Eye (tissue), 1 donor: Measurements from ENCODE around the gene SPAG9.
"Not testable (repeated sequence)": the region's sequence is repeated elsewhere in the genome, so short reads cannot be mapped to it uniquely, and the experiment has no call there.

Source experiments
- DNase-seq: peaks from one replicate; pipeline ENCODE4 v3.0.0-alpha.2; 2015

Gene SPAG9

DNA sequence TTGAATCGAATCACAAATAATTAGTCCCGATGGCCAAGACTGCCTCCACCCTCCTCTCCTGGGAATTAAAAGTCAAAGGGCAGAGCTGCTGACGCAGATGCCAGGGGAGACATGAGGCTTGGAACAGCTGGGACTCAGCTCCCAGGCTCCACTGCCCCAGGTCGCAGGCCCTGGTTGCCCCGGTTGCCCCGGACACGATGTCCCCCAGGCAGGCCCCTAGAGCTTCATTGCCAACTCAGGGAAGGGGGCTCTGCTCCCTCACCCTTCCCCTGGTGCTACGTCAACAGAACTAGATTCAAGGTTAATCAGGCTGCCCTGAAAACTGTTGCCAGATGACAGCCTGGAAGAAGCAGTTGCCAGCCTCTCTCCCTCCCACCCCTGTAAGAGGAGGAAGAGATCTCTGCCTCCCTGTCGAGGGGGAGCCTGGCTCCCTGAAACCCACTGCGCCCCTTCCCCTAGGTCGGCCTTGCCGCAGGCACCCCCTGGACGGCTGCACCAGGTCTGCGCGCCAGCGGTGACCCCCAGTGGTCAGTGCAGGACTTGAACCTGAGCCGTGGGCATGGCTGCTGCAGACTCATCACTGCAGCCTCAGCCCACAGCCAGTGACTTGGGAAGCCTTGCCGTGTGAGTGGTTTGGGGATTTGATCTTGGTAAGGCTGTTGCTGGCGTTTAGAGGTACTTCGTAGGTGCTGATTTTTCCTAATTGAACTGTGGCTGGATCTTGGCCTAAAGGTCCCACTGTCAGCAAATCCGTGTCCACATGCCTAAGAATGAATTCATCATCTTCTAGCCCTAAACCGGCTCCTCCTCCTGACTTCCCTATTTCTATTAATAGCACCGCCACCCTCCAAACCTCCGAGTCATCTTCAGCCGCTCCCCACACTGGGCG lies 170.4 kb downstream of the SPAG9 start:
- DNase-seq, result peak; percentile 76

DNA sequence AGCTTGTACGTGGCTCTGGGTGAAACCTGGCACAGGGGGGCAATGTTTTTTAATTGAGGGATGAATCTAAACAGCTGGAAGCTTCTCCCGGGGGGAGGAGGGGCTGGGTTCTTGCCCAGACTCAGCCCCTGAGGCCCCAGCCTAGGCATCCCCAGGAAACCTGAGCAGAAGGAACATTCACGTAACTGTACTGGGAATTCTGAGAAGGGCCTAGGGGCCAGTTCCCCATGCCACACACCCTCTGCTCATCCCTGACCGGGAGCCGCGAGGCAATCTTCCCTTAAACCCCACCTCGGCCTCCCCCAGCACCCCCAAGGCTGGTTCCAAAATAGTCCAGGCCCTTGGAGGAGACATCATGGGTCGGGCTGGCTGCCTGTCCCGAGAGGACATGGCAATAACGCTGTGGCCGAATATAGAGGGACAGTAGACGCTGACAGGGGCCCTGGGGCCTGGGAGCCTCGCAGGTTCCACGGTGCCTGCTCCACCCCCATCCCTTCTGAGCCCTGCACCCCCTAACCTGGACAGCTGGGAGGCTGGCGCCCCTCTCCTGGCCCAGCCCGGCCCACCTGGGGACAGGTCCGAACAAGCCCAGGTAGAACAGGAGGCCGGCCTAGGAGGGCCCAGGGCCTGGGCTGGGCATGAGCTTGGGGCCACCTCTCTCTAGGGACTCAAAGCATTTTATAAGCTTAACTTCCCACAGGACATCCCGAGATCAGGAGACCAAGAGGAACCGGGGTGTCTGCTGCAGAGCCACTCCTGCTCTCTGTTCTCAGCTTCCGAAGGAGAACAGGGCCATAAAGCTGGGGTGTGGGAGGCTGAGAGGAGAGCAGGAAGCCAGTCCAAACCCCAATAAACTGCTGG lies 171.3 kb downstream of the SPAG9 start:
- no peak for DNase-seq

DNA sequence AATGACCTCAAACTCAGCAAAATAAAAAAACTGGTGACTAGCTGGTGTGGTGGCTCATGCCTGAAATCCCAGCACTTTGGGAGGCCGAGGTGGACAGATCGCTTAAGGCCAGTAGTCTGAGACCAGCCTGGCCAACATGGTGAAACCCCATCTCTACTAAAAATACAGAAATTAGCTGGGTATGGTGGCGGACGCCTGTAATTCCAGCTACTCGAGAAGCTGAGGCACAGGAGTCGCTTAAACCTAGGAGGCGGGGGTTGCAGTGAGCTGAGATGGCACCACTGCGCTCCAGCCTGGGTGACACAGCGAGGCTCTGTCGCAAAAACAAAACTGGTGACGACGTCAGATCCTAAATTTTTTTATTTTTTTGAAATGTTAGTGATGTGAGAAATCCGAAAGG lies 172.0 kb downstream of the SPAG9 start:
- no peak for DNase-seq

DNA sequence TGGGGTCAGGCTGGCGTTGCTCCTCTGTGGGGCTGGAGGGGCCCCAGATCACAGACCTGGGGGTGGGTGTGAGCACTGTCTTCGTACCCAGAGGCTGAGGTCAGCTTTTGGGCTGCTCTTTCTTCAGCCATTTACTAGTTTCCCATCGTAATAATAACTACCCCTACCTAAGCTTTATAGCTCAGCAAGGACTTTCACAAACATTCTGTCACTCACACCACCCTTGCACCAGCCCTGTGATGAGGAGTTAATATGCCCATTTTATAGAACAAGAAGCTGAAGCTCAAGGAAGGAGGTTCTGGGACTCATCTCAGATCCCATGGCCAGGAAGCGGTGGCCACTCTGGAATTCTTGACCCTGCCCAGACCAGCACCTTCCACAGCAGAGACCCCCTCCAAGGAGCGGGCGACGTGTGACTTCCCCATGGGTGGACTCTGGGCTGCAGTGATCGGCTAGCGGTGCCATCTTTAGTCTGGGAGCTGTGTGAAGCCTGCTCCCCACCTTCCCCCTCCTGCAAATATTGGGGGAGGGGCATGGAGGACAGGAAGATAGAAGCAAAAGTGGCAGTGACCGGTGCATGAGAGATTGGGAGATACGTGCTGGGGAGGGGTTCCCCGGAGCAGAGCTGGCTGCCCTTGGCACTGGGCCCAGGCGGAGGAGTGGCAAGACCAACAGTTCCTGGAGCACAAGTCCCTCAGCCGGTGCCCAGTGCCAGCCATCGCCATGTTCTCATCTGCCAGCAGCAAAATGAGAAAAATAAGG lies 172.7 kb downstream of the SPAG9 start:
- no peak for DNase-seq

DNA sequence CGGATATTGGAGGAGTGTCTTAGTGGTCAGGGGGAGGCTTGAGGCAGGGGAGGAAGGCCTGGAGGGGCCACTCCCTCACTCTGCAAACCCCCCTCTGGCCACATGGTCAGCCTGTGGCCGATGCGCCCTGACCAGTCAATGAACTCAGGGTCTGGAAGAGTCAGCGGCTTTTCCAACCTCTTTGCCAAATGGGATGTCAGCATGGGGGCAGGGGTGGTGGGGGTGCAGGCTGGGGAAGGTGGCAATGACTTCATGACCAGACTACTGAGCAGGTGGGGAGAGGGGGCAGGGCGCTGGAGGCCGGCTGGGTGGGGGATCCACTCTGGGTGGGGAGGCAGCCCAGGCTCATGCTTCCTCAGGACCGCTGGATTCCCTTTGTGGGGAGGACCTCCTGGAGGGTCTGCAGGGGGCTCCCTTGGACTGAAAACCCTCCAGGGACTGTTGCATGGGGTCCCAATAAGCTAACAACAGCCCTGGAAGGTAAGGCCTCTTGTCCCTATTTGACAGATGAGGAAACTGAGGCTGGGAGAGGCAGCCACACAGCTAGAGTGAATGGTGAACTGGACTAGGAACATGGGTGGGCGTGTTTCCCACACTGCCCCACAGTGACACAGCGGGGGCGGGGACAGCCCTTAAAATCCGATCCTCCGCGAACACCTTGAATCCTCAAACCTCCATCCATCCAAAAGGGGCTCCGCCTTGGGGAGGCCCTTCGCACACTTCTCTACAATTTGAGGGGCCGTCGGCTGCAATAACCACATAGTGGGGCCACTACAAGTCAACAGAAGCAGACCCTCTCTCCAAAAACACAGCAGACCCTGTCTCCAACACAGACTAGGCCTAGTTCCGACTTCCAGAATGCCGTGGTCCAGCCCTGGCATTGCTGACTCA lies 173.5 kb downstream of the SPAG9 start:
- no peak for DNase-seq

DNA sequence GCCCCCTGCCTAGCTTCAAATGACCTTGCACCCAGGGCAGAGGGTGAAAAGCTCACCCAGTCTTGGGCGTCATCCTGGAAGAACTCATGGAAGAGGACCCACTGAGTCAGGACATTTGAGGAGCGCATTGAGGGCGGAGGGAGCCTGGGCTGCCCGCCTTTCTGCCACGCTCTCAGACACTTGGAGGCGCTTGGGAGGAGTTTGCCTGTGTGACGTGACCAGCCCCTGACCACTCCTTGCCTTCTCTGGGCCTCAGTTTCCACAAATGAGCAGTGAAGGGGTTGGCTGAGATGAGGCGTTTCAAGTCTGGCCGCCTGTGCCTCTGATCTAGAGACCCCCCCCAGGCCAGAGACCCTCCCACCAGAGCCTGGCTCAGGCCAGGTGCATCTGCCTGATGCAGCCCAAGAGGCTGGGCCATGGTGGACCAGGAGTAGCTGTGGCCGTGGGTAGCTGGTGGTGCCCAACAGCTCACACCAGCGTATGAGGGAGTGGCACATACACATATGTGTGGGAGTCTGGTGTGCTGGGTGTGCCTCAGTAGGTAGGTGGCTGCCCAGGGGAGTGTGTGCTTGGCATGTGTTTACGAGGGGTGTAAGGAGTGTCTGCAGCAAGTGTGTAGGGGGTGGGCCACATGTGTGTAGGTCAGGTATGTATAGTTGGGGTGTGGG lies 174.3 kb downstream of the SPAG9 start:
- no peak for DNase-seq

DNA sequence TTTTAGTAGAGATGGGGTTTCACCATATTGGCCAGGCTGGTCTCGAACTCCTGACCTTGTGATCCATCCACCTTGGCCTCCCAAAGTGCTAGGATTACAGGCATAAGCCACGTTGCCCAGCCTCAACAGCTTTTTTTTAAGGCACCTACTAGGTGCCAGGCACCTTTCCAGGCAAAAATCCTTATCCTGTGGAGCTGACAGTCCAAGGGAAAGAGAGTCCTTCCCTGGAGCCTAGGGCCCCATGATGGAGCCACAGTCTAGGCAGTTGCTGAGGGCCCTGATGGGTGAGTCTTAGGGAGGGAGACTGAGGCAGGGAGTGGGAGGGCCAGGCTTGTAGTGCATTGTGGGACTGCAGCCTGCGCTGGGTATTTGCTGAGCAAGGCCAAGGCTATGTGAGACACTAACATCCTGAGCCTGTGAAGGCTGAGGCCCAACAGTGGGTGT lies 174.9 kb downstream of the SPAG9 start:
- DNase-seq, result no peak

DNA sequence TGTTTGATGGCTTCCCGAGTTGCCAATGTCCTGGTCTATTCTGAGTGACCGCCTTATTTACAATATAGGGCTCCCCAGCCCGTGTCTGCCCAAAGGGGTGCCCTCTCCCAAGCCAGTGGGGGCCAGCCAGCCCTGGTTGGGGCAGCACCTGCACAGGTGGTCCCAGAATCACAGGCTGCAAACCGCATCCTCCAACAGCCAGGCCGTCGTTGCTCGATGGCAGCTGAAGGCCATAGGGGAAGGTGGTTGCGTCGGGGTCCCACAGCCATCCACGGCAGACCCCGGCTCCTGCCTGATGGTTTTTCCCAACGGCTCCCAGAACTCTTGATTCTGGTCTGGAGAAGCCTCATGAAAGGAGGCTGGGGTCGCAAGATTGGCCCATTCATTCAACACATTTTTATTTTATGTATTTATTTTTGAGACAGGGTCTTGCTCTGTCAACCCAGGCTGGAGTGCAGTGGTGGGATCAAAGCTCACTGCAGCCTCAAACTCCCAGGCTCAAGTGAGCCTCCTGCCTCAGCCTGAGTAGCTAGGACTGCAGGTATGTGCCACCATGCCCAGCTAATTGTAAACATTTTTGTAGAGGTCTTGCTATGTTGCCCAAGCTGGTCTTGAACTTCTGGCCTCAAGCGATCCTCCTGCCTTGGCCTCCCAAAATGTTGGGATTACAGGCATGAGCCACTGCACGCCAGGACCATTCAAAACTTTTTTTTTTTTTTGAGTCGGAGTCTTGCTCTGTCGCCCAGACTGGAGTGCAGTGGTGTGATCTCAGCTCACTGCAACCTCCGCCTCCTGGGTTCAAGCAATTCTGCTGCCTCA lies 175.6 kb downstream of the SPAG9 start:
- no peak for DNase-seq

DNA sequence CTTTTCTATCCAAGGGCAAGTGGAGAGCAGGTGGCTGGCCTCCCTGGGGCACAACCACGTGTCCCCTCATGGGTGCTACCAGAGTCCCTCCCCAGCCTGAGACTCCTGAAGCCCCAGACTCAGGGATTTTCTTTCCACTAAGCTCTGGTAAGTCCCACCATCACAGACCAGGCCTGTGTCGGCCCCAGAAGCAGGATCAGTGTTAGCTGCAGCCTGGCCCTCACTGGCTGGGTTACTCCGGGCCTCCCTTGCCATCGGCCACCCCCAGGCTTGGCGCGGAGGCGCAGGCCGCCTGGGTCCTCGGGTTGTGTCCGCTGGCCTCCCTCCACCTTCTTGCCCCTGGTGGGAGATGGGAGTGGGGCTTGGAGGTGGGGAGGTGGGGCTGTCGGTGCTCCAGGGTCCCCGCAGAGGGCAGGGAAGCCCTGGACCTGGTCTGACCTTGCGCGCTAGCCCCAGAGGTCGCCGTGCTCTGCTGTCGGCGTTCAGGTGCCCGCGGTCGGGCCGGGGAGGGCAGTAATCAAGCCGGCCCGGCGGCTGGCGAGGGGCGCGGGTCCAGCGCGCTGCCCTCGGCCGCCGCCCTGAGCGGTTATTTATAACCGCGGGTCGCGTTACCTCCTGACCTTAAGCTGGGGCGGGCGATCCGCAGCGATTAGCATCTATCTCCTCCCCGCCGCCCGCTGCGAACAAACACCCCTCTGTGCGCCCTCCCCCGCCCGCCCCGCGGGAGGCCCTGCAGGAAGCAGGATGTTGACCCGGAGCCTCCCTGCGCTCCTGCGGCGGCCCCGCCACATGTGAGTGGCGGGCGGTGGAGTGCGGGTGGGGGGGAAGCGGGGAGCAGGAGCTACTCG lies 176.4 kb downstream of the SPAG9 start:
- DNase-seq, result peak; percentile 71

DNA sequence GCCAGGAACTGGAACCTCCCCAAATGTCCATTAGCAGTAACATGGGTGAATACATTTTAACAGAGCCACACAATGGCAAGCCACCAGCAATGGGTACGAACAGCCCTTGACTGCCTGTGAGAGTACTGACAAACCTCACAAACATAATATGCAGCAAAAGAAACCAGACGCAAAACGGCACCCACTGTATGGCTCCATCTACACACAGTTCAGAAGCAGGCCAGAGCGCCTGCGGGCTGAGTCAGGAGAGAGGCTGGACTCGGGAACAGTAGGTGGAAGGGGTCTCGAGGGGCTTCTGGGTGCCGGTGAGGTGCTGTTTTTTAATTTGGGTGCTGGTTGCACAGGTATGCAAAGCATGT lies 177.1 kb downstream of the SPAG9 start:
- no peak for DNase-seq

DNA sequence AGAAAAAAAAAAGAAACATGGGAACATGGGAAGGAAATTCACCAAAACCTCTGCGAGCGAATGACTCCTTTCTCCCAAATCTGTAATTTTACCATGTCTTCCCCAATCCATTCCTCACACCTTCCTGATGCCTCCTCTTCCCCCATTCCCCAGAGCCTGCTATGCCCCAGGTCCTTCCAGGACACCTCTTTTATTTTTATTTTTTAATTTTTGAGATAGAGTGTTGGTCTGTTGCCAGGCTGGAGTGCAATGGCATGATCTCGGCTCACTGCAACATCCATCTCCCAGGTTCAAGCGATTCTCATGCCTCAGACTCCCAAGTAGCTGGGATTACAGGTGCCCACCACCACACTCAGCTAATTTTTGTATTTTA lies 179.0 kb downstream of the SPAG9 start:
- DNase-seq, result not testable (repeated sequence)

DNA sequence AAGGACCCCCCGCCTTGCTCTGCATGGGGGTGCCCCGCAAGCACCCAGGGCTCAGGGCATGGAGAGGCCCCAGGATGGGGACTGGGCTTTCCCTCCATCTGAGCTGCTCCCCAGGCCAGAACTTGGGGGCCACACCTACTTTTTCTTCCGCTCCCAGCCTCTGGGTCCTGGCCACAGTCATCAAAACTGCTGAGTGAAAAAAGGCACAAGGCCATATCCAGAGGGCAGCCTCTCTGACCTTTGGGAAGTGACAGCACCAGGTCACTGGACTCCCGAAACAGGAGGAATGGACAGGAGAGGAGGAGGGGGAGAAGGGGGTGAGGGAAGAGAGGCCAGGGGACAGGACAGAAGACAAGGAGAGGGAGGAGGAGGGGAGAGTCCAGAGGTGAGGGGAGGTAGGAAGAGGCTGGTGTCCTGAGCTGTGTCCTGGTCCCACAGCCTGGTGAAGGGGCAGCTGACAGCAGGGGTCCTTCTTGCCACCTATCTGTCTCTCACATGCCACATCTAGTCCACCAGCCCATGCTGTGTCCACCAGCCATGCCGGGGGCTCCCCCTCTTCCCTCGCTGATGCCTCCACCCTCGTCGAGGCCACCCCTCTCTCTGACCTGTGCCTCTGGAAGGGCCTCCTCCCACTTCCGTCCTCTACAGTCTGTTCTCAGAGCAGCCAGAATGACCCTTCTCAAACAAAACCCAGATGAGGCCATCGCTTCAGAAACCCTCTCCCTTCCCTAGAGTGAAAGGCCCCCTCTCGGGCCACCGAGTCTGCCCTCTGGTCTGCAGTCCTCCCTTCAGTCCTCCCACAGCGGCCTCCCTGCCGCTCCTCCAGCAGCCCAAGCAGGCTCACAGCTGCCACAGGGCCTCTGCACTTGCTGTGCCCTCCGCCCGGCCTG lies 180.6 kb downstream of the SPAG9 start:
- DNase-seq, result no peak

DNA sequence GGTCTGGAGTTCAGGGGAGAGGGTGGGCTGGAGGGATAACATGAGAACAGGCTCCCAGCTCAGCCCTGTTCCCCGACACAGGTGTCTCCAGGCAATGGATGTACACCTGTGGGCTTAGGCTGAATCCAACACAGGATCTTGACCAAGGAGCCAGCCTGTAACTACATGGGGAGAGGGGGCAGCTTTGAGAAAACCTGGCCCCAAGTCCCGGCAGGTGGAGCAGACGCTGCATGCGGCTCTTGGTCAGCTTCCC lies 181.2 kb downstream of the SPAG9 start:
- no peak for DNase-seq

DNA sequence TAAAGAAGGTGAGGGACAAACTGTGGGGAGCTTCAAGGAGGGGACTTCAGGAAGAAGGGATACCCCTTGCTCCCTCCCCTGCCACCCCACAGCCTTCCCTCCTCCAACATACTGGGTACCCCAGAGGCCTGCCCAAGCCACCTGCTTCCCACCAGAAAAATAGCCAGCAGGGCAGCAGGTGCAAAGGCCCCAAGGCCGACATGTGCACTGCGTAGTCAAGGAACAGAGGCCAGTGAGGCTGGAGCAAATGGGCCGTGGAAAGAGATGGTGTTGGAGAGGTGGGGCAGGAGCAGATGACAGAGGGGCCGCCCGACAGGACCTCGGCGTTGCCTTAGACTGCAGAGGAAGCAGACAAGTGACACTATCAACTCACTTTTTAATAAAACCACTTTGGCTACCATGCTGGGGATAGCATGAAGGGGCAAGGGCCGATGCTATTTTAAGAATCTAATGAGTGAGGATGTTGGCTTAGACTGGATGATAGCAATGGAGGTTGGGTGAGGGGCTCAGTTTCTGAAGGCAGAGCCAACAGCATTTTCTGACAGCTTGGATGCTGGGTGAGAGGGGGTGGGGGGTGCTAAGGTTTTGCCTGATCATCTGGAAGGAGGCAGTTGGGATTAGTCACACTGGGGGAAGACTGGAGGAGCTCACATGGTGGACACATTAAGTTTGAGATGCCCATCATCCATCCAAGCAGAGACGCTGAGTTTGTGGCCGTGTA lies 181.7 kb downstream of the SPAG9 start:
- DNase-seq, result no peak

DNA sequence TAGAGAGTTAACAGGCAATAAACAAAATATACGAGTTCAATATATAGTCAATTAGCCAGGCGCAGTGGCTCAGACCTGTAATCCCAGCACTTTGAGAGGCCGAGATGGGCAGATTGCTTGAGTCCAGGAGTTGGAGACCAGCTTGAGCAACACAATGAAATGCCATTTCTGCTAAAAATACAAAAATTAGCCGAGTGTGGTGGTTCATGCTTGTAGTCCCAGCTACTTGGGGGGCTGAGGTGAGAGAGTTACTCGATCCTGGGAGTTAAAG lies 184.7 kb downstream of the SPAG9 start:
- DNase-seq, result no peak

DNA sequence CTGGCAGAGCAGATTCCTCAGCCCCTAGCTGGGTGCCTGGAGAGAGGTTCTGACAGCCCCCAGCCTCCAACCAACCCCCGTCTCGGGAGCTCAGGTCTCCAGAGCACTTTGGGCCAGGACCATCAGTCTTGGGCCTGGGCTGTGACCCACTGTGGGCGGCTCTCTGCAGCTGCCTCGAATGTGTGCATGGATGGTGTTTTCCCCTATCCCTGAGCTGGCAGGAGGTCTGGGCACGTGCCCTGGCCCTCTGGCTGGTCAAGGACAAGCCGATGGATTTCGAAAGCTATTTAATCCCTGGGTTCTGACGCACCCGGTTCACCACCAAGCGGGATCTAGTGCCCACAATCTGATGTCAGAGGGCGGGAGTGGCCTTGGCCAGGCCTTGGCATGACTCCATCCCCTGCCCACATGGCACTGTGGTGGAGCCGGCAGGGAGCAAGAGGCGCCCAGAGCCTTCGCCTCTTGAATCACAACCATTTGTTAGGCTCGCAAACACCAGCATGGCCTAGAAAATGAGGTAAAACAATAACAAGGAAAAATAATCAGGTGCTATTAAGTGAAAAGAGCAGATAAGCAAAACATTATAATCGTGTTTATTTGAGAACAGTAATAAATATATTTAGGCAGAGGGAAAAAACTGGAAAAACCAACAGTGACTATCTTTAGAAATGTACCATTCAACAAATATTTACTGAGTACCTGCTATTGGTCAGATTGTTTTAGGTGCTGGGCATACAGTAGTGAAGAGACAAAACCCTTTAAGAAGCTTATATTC lies 185.3 kb downstream of the SPAG9 start:
- no peak for DNase-seq

DNA sequence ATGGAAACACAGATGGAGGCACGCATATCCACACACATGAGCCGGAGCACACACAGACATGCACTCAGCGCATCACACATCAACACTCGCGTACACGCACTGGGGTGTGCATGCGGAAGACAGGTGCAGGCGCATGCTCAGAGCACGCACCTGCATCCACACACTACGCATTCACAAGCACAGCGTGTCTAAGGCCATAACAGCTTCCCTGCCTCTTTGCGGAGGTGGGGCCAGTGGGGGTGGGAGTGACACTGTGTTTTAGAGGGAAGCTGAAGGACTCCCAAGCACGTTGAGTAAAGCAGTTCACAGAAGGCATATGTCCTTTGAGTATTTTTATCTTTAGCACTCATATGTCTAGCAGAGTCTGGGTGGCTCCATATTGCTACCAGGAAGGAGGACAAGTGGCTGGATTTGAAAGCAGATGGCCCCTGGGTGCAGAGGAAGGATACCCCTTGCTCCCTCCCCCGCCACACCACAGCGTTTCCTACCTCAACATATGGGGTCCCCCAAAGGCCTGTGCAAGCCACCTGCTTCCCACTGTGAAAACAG lies 185.9 kb downstream of the SPAG9 start:
- DNase-seq, result no peak
